ENCODE measurements around the gene ADAMTS16. TPM values are rescaled to one million over a fixed set of nuclear protein-coding genes. Genes with fewer than 3 reads are reported as not detected.

The ADAMTS16 gene
- total RNA-seq, 4 donors from 2014 or later: 0.27 to 0.94 TPM; not detected in 2

GRCh38 chr5:5344051-5344571 is 204.0 kb downstream of the ADAMTS16 start:
- H3K36me3 ChIP-seq: no peaks in the 10 kb centered on the region
- 41 to 43% methylated on average over 3 to 4 of the region's 4 CpGs for WGBS, 2 donors (ENCODE audit: low coverage in 1 of 2)
- H3K4me3 ChIP-seq: no peak overlapping the region
- no peak for TF ChIP-seq EP300 (IDR thresholded peaks at IDR 0.05)
- TF ChIP-seq CTCF (IDR thresholded peaks at IDR 0.05): no peak
- no peak for TF ChIP-seq POLR2A (IDR thresholded peaks at IDR 0.05)
- no peak for TF ChIP-seq POLR2AphosphoS5 (IDR thresholded peaks at IDR 0.05)
- H3K9me3 ChIP-seq: no peaks in the 10 kb centered on the region
- ATAC-seq: no peak
- no peak overlapping the region for H3K27ac ChIP-seq
- H3K4me1 ChIP-seq: peaks cover 0 to 28% (median 0%) of the 10 kb centered on the region in 3 donors
- no peaks in the 10 kb centered on the region for H3K27me3 ChIP-seq

DNA sequence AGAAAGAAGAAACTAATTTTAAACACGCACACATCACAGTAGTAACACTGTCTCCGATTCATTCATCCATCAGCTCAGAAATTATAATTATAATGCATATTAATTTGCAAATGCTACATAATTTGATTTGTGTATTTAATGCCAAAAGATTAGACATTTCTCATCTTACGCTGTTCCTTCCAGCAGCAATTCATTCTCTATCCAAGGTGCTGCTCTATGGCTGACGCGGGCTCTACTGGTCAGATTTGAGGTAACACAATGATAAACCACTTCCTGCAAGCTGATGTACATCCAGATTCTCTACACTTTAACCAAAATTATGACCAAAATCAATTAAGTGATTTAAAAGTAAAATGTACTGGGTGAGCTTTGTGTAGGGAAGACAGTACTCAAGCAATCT is 204.5 kb downstream of the ADAMTS16 start:
- H3K4me1 ChIP-seq: peaks cover 0 to 28% (median 0%) of the 10 kb centered on the region in 3 donors
- no peaks in the 10 kb centered on the region for H3K36me3 ChIP-seq
- TF ChIP-seq EP300 (IDR thresholded peaks at IDR 0.05) (no peak), CTCF (IDR thresholded peaks at IDR 0.05) (no peak), POLR2AphosphoS5 (IDR thresholded peaks at IDR 0.05) (no peak), POLR2A (IDR thresholded peaks at IDR 0.05) (no peak)
- H3K4me3 ChIP-seq: no peak overlapping the region
- no peak overlapping the region for H3K27ac ChIP-seq
- WGBS, 2 donors (ENCODE audit: low coverage in 1 of 2): 46 to 52% methylated on average over 5 of the region's 5 CpGs
- no peaks in the 10 kb centered on the region for H3K27me3 ChIP-seq
- ATAC-seq: no peak
- H3K9me3 ChIP-seq: no peaks in the 10 kb centered on the region

- Histone ChIP-seq H3K4me1 (peaks cover 0 to 19% (median 0%) of the 10 kb centered on the region in 3 donors), H3K27ac (no peak overlapping the region), H3K4me3 (no peak overlapping the region), H3K9me3 (no peaks in the 10 kb centered on the region), H3K27me3 (no peaks in the 10 kb centered on the region), H3K36me3 (no peaks in the 10 kb centered on the region)
- 88 to 93% methylated on average over 3 to 6 of the region's 7 CpGs for WGBS, 2 donors (ENCODE audit: low coverage in 1 of 2)
- ATAC-seq: no peak
- no peak for TF ChIP-seq EP300 (IDR thresholded peaks at IDR 0.05)
- TF ChIP-seq CTCF (IDR thresholded peaks at IDR 0.05): no peak
- no peak for TF ChIP-seq POLR2A (IDR thresholded peaks at IDR 0.05)
- TF ChIP-seq POLR2AphosphoS5 (IDR thresholded peaks at IDR 0.05): no peak
Observed at GRCh38 chr5:5347442-5347841, 207.3 kb downstream of the ADAMTS16 start.

GRCh38 chr5:5348135-5348534 is 208.0 kb downstream of the ADAMTS16 start:
- TF ChIP-seq POLR2AphosphoS5 (IDR thresholded peaks at IDR 0.05) (no peak), POLR2A (IDR thresholded peaks at IDR 0.05) (no peak), EP300 (IDR thresholded peaks at IDR 0.05) (no peak), CTCF (IDR thresholded peaks at IDR 0.05) (no peak)
- no peak for ATAC-seq
- Histone ChIP-seq H3K36me3 (no peaks in the 10 kb centered on the region), H3K4me1 (peaks cover 0 to 19% (median 0%) of the 10 kb centered on the region in 3 donors), H3K27ac (no peak overlapping the region), H3K9me3 (no peaks in the 10 kb centered on the region), H3K27me3 (no peaks in the 10 kb centered on the region), H3K4me3 (no peak overlapping the region)
- WGBS, 2 donors (ENCODE audit: low coverage in 1 of 2): 11 to 41% methylated on average over 3 to 8 of the region's 10 CpGs

- TF ChIP-seq EP300 (IDR thresholded peaks at IDR 0.05) (no peak), POLR2AphosphoS5 (IDR thresholded peaks at IDR 0.05) (no peak), CTCF (IDR thresholded peaks at IDR 0.05) (no peak), POLR2A (IDR thresholded peaks at IDR 0.05) (no peak)
- H3K4me3 ChIP-seq: no peak overlapping the region
- H3K27me3 ChIP-seq: no peaks in the 10 kb centered on the region
- no peaks in the 10 kb centered on the region for H3K9me3 ChIP-seq
- peaks cover 0 to 18% (median 0%) of the 10 kb centered on the region in 3 donors for H3K4me1 ChIP-seq
- H3K27ac ChIP-seq: no peak overlapping the region
- ATAC-seq: no peak
- no peaks in the 10 kb centered on the region for H3K36me3 ChIP-seq
Observed at GRCh38 chr5:5348576-5348975, 208.4 kb downstream of the ADAMTS16 start.
